ENCODE results near the gene PLS3. TPM values are rescaled to one million over a fixed set of nuclear protein-coding genes. Genes with fewer than 3 reads are reported as not detected.
A peak's percentile ranks its signal among the peaks of the same experiment; 100 is the strongest.
"Not testable (repeated sequence)": the region's sequence is repeated elsewhere in the genome, so short reads cannot be mapped to it uniquely, and the experiment has no call there.

PLS3 gene
- under 1 TPM; 0.48 to 0.52 TPM for total RNA-seq

GRCh38 chrX:115560978-115561604 is at the start of gene PLS3:
PLS3 (plus strand) TSS chrX:115561174; CDS start chrX:115610251, 49,077 bp downstream.
- H3K36me3 Mint-ChIP-seq = no peaks in the 10 kb centered on the region
- H3K9me3 Mint-ChIP-seq = no peaks in the 10 kb centered on the region
- H3K27ac Mint-ChIP-seq = no peak within 1 kb of the TSS
- H3K27me3 Mint-ChIP-seq = peaks cover 12% of the 10 kb centered on the region
- intact Hi-C loops (cut with micrococcal nuclease) = no loop called here
- POLR2A ChIA-PET = no interaction called here
- peak within 1 kb of the TSS; percentile 35 for H3K4me3 Mint-ChIP-seq
- CTCF ChIA-PET = no interaction called here
- DNase-seq = peak; percentile 15
- H3K4me1 Mint-ChIP-seq (ENCODE audit: low read depth) = no peaks in the 10 kb centered on the region

GRCh38 chrX:115518113-115518512 is 42.9 kb upstream of the PLS3 start:
- intact Hi-C loops (cut with micrococcal nuclease) = no loop called here
- Mint-ChIP-seq H3K4me3 (no peak overlapping the region), H3K27ac (no peak overlapping the region), H3K4me1 (ENCODE audit: low read depth) (no peaks in the 10 kb centered on the region), H3K36me3 (no peaks in the 10 kb centered on the region), H3K27me3 (no peaks in the 10 kb centered on the region), H3K9me3 (no peaks in the 10 kb centered on the region)
- DNase-seq = no peak
- ChIA-PET POLR2A (no interaction called here), CTCF (no interaction called here)

GRCh38 chrX:115521741-115522140 is 39.2 kb upstream of the PLS3 start:
- CTCF ChIA-PET = no interaction called here
- no peaks in the 10 kb centered on the region for H3K36me3 Mint-ChIP-seq
- H3K4me3 Mint-ChIP-seq = no peak overlapping the region
- no peak overlapping the region for H3K27ac Mint-ChIP-seq
- intact Hi-C loops (cut with micrococcal nuclease) = no loop called here
- H3K4me1 Mint-ChIP-seq (ENCODE audit: low read depth) = no peaks in the 10 kb centered on the region
- no peaks in the 10 kb centered on the region for H3K27me3 Mint-ChIP-seq
- no peak for DNase-seq
- no peaks in the 10 kb centered on the region for H3K9me3 Mint-ChIP-seq
- POLR2A ChIA-PET = no interaction called here

GRCh38 chrX:115522952-115523351 is 38.0 kb upstream of the PLS3 start:
- DNase-seq = no peak
- Mint-ChIP-seq H3K9me3 (no peaks in the 10 kb centered on the region), H3K4me3 (no peak overlapping the region), H3K4me1 (ENCODE audit: low read depth) (no peaks in the 10 kb centered on the region), H3K27ac (no peak overlapping the region), H3K27me3 (no peaks in the 10 kb centered on the region), H3K36me3 (no peaks in the 10 kb centered on the region)
- intact Hi-C loops (cut with micrococcal nuclease) = no loop called here
- ChIA-PET CTCF (no interaction called here), POLR2A (no interaction called here)

- Mint-ChIP-seq H3K36me3 (no peaks in the 10 kb centered on the region), H3K4me1 (ENCODE audit: low read depth) (no peaks in the 10 kb centered on the region), H3K4me3 (no peak overlapping the region), H3K9me3 (no peaks in the 10 kb centered on the region), H3K27ac (no peak overlapping the region), H3K27me3 (no peaks in the 10 kb centered on the region)
- CTCF ChIA-PET = no interaction called here
- intact Hi-C loops (cut with micrococcal nuclease) = no loop called here
- DNase-seq = no peak
- POLR2A ChIA-PET = no interaction called here
These were observed 35.5 kb upstream of the PLS3 start for GRCh38 chrX:115525486-115525885.

GRCh38 chrX:115531818-115532403 is 29.1 kb upstream of the PLS3 start:
- ChIA-PET POLR2A (no interaction called here), CTCF (no interaction called here)
- Mint-ChIP-seq H3K27ac (no peak overlapping the region), H3K4me1 (ENCODE audit: low read depth) (no peaks in the 10 kb centered on the region), H3K36me3 (no peaks in the 10 kb centered on the region), H3K4me3 (no peak overlapping the region), H3K9me3 (no peaks in the 10 kb centered on the region), H3K27me3 (no peaks in the 10 kb centered on the region)
- intact Hi-C loops (cut with micrococcal nuclease) = no loop called here
- no peak for DNase-seq

- Mint-ChIP-seq H3K4me3 (no peak overlapping the region), H3K27ac (no peak overlapping the region), H3K4me1 (ENCODE audit: low read depth) (no peaks in the 10 kb centered on the region), H3K36me3 (no peaks in the 10 kb centered on the region), H3K9me3 (no peaks in the 10 kb centered on the region), H3K27me3 (no peaks in the 10 kb centered on the region)
- no peak for DNase-seq
- intact Hi-C loops (cut with micrococcal nuclease) = no loop called here
- CTCF ChIA-PET = no interaction called here
- POLR2A ChIA-PET = no interaction called here
These were observed 27.5 kb upstream of the PLS3 start for GRCh38 chrX:115533485-115533884.

GRCh38 chrX:115534383-115534782 is 26.6 kb upstream of the PLS3 start:
- no peaks in the 10 kb centered on the region for H3K4me1 Mint-ChIP-seq (ENCODE audit: low read depth)
- no peaks in the 10 kb centered on the region for H3K36me3 Mint-ChIP-seq
- no peak for DNase-seq
- H3K9me3 Mint-ChIP-seq = no peaks in the 10 kb centered on the region
- H3K4me3 Mint-ChIP-seq = no peak overlapping the region
- H3K27me3 Mint-ChIP-seq = no peaks in the 10 kb centered on the region
- ChIA-PET CTCF (no interaction called here), POLR2A (no interaction called here)
- no peak overlapping the region for H3K27ac Mint-ChIP-seq
- intact Hi-C loops (cut with micrococcal nuclease) = no loop called here

- ChIA-PET POLR2A (no interaction called here), CTCF (no interaction called here)
- no peaks in the 10 kb centered on the region for H3K4me1 Mint-ChIP-seq (ENCODE audit: low read depth)
- H3K27ac Mint-ChIP-seq = no peak overlapping the region
- no peak for DNase-seq
- intact Hi-C loops (cut with micrococcal nuclease) = no loop called here
- H3K9me3 Mint-ChIP-seq = no peaks in the 10 kb centered on the region
- no peak overlapping the region for H3K4me3 Mint-ChIP-seq
- H3K36me3 Mint-ChIP-seq = no peaks in the 10 kb centered on the region
- no peaks in the 10 kb centered on the region for H3K27me3 Mint-ChIP-seq
These were observed 25.6 kb upstream of the PLS3 start for GRCh38 chrX:115535421-115535820.

GRCh38 chrX:115535844-115536243 is 25.1 kb upstream of the PLS3 start:
- CTCF ChIA-PET = no interaction called here
- Mint-ChIP-seq H3K9me3 (no peaks in the 10 kb centered on the region), H3K4me1 (ENCODE audit: low read depth) (no peaks in the 10 kb centered on the region), H3K27me3 (no peaks in the 10 kb centered on the region), H3K36me3 (no peaks in the 10 kb centered on the region), H3K27ac (no peak overlapping the region), H3K4me3 (no peak overlapping the region)
- intact Hi-C loops (cut with micrococcal nuclease) = no loop called here
- DNase-seq = no peak
- POLR2A ChIA-PET = no interaction called here

- Mint-ChIP-seq H3K9me3 (no peaks in the 10 kb centered on the region), H3K36me3 (no peaks in the 10 kb centered on the region), H3K4me3 (no peak overlapping the region), H3K27ac (no peak overlapping the region), H3K27me3 (no peaks in the 10 kb centered on the region), H3K4me1 (ENCODE audit: low read depth) (no peaks in the 10 kb centered on the region)
- DNase-seq = no peak
- ChIA-PET CTCF (no interaction called here), POLR2A (no interaction called here)
- intact Hi-C loops (cut with micrococcal nuclease) = no loop called here
These were observed 21.1 kb upstream of the PLS3 start for GRCh38 chrX:115539841-115540240.

- DNase-seq; CTCF ChIA-PET; H3K4me1 Mint-ChIP-seq (ENCODE audit: low read depth); H3K27me3 Mint-ChIP-seq; H3K36me3 Mint-ChIP-seq; intact Hi-C loops (cut with micrococcal nuclease); H3K27ac Mint-ChIP-seq; POLR2A ChIA-PET; H3K9me3 Mint-ChIP-seq; H3K4me3 Mint-ChIP-seq: not testable (repeated sequence)
These were observed 19.9 kb upstream of the PLS3 start for GRCh38 chrX:115541045-115541444.

GRCh38 chrX:115547448-115547847 is 13.5 kb upstream of the PLS3 start:
- Mint-ChIP-seq H3K27ac (no peak overlapping the region), H3K9me3 (no peaks in the 10 kb centered on the region), H3K4me1 (ENCODE audit: low read depth) (no peaks in the 10 kb centered on the region), H3K27me3 (no peaks in the 10 kb centered on the region), H3K4me3 (no peak overlapping the region), H3K36me3 (no peaks in the 10 kb centered on the region)
- DNase-seq = no peak
- POLR2A ChIA-PET = no interaction called here
- intact Hi-C loops (cut with micrococcal nuclease) = no loop called here
- CTCF ChIA-PET = no interaction called here
